Measurements from ENCODE around the gene ADA. TPM values are rescaled to one million over a fixed set of nuclear protein-coding genes. Genes with fewer than 3 reads are reported as not detected.

The ADA gene
- total and polyA plus RNA-seq, 2 of the 4 experiments (the other 2 are of a cell fraction), result 8.1 to 11.0 TPM

DNA sequence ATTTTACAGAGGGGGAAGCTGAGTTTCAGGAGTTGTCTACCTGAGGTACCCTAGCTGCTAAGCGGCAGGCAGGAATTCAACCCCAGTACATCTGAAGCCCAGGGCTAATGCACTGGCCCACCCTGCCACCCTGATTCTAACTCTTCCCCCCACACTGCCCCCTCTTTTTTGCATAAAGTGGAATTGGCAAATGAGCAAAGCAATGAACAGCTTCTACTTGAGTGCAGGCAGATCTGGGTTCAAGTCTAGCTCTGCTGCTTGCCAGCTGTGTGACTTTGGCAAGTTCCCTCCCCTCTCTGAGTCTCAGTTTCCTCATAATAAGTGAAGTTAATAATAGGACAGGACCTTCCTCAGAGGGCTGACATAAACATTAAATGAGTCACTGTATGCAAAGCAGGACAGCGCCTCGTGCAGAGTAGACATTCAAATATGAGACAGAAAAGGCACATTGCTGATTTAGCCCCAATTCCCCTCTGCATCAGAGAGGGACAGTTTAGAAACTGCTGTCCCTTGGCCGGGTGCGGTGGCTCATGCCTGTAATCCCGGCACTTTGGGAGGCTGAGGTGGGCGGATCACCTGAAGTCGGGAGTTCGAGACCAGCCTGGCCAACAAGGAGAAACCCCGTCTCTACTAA lies 4.7 kb downstream of the ADA start:
- H3K14ac ChIP-seq (replicated peaks; ENCODE audit: low read depth, low read length), result peak overlapping the region; percentile 14; the same call in 1 of the 2 replicates
- no peak overlapping the region for H3K27ac ChIP-seq (ENCODE audit: insufficient read depth, low read length)
- in situ Hi-C loops (cut with MboI; ENCODE audit: low sequenced_read_pairs), result no loop called here
- intact Hi-C loops (cut with micrococcal nuclease), result no loop called here
- no peaks in the 10 kb centered on the region for H3K36me3 ChIP-seq (ENCODE audit: control insufficient read depth, insufficient read depth, low read length)
- BruUV-seq (replicated peaks), result no TSS peak
- H4K91ac ChIP-seq (ENCODE audit: insufficient read depth, low read depth, low read length), result no peak overlapping the region
- no peak overlapping the region for H3K4me3 ChIP-seq (ENCODE audit: insufficient read depth, low read depth, low read length)
- peak overlapping the region; percentile 82 for H2AK9ac ChIP-seq (replicated peaks; ENCODE audit: low read depth, low read length, poor library complexity)
- H3K9me1 ChIP-seq (ENCODE audit: insufficient read depth, low read length), result peaks cover 13% of the 10 kb centered on the region; the same call in 1 of the 2 replicates
- H3K18ac ChIP-seq (ENCODE audit: low read depth, low read length), result no peak overlapping the region
- no peak overlapping the region for H4K8ac ChIP-seq (ENCODE audit: low read depth in 2 of 2, low read length in 2 of 2)
- no peak overlapping the region for H2BK5ac ChIP-seq (ENCODE audit: low read depth, low read length, poor library complexity, severe bottlenecking)
- ChIA-PET CTCF (no interaction called here), POLR2A (ENCODE audit: unreplicated experiment) (no interaction called here)
- H2BK20ac ChIP-seq (ENCODE audit: low read depth, low read length), result no peak overlapping the region
- no peak overlapping the region for H3K4me2 ChIP-seq (ENCODE audit: low read depth, low read length)
- TF ChIP-seq CEBPB (IDR thresholded peaks at IDR 0.05; ENCODE audit: low read depth, low read length) (no peak), MXI1 (IDR thresholded peaks at IDR 0.05; ENCODE audit: borderline replicate concordance, low read depth, low read length) (no peak), BHLHE40 (IDR thresholded peaks at IDR 0.05; ENCODE audit: low read depth, low read length) (peak; percentile 74), FOS (IDR thresholded peaks at IDR 0.05; ENCODE audit: low read depth, low read length) (peak; percentile 52), SMC3 (IDR thresholded peaks at IDR 0.05; ENCODE audit: low read depth, low read length) (no peak), RFX5 (IDR thresholded peaks at IDR 0.05; ENCODE audit: low read depth, low read length) (no peak)
- TF ChIP-seq, protein P1, sequence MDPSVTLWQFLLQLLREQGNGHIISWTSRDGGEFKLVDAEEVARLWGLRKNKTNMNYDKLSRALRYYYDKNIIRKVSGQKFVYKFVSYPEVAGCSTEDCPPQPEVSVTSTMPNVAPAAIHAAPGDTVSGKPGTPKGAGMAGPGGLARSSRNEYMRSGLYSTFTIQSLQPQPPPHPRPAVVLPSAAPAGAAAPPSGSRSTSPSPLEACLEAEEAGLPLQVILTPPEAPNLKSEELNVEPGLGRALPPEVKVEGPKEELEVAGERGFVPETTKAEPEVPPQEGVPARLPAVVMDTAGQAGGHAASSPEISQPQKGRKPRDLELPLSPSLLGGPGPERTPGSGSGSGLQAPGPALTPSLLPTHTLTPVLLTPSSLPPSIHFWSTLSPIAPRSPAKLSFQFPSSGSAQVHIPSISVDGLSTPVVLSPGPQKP (IDR thresholded peaks at IDR 0.05; ENCODE audit: borderline replicate concordance, low read depth, low read length), result no peak
- DNase-seq (peak; percentile 77), ATAC-seq (ENCODE audit: low read depth) (peak; percentile 27)
- H3K9me3 ChIP-seq (ENCODE audit: control insufficient read depth, insufficient read depth, low read length), result no peaks in the 10 kb centered on the region
- no peak overlapping the region for H3K9ac ChIP-seq (ENCODE audit: low read depth, low read length)
- no peak overlapping the region for H2BK120ac ChIP-seq (ENCODE audit: low read depth, low read length)
- H4K5ac ChIP-seq (ENCODE audit: low read depth, low read length), result no peak overlapping the region
- H3K4ac ChIP-seq (ENCODE audit: low read depth, low read length), result peak overlapping the region; percentile 45
- H3K79me1 ChIP-seq (ENCODE audit: low read depth in 1 of 2, low read length in 2 of 2), result peaks cover 3 to 11% of the 10 kb centered on the region in 2 experiments; a peak in 2 of 4 replicates
- dilution Hi-C loops (cut with HindIII; ENCODE audit: low sequenced_read_pairs, unreplicated experiment), result no loop called here
- H3K23ac ChIP-seq (ENCODE audit: low read depth, low read length), result no peak overlapping the region
- H3K4me1 ChIP-seq (ENCODE audit: control insufficient read depth, insufficient read depth, low read length), result peaks cover 30% of the 10 kb centered on the region
- no peaks in the 10 kb centered on the region for H4K20me1 ChIP-seq (ENCODE audit: insufficient read depth, low read length)
- H2BK15ac ChIP-seq (ENCODE audit: low read depth, low read length), result no peak overlapping the region
- H2AK5ac ChIP-seq (ENCODE audit: low read depth, low read length), result peak overlapping the region; percentile 82; the same call in 1 of the 2 replicates
- H3K27me3 ChIP-seq (ENCODE audit: control insufficient read depth, insufficient read depth, low read length), result no peaks in the 10 kb centered on the region
- no peak overlapping the region for H3K56ac ChIP-seq (ENCODE audit: extremely low read depth, insufficient read depth, low read length)
- H2AFZ ChIP-seq (replicated peaks; ENCODE audit: low read length, poor library complexity), result peak overlapping the region; percentile 24
- WGBS, 2 experiments (ENCODE audit: extremely low coverage in 2 of 2, insufficient read length in 1 of 2), result 0% methylated on average over 2 of the region's 10 CpGs; no CpG with 5 or more reads in 1 of the 2 experiments
